Inflammatory macrophage treated with lipopolysaccharide for 1 hour (primary cell): Measurements from ENCODE around the gene BSG.
"Not testable (repeated sequence)": the region's sequence is repeated elsewhere in the genome, so short reads cannot be mapped to it uniquely, and the experiment has no call there.

Experiments
- DNase-seq, 2 donors: peaks; one replicate each; pipeline ENCODE4 v3.0.0-alpha.2; 2020 to 2022

BSG gene

GRCh38 chr19:572743-573518 lies 535 bp downstream of the BSG start:
- peak in 1 of 2 donors; percentile 39 for DNase-seq

- no peak for DNase-seq
Measured at GRCh38 chr19:573519-573825, 1.1 kb downstream of the BSG start.

GRCh38 chr19:574658-575526 lies 2.5 kb downstream of the BSG start:
- DNase-seq: no peak

- no peak for DNase-seq
Measured at GRCh38 chr19:575527-576506, 3.4 kb downstream of the BSG start.

GRCh38 chr19:576768-577438 lies 4.5 kb downstream of the BSG start:
- no peak for DNase-seq

GRCh38 chr19:577439-578392 lies 5.3 kb downstream of the BSG start:
- DNase-seq: no peak

GRCh38 chr19:579111-579841 lies 6.9 kb downstream of the BSG start:
- DNase-seq: no peak

- DNase-seq: no peak
Measured at GRCh38 chr19:579842-580155, 7.4 kb downstream of the BSG start.

- DNase-seq: no peak
Measured at GRCh38 chr19:580274-580835, 8.0 kb downstream of the BSG start.

- DNase-seq: no peak
Measured at GRCh38 chr19:581399-582111, 9.2 kb downstream of the BSG start.

GRCh38 chr19:582497-583197 lies 10.3 kb downstream of the BSG start:
- DNase-seq: peak; percentile 45 to 48

- DNase-seq: no peak
Measured at GRCh38 chr19:583198-583967, 11.0 kb downstream of the BSG start.

- DNase-seq: no peak
Measured at GRCh38 chr19:583968-584239, 11.5 kb downstream of the BSG start.

GRCh38 chr19:584240-585001 lies 12.0 kb downstream of the BSG start:
- DNase-seq: no peak

GRCh38 chr19:585146-585545 lies 12.8 kb downstream of the BSG start:
- DNase-seq: not testable (repeated sequence)

GRCh38 chr19:585551-586110 lies 13.2 kb downstream of the BSG start:
- DNase-seq: no peak

GRCh38 chr19:588093-588740 lies 15.8 kb downstream of the BSG start:
- peak; percentile 40 to 52 for DNase-seq
